Measurements from ENCODE around the gene TSC22D3.

- TF ChIP-seq CTCF (IDR thresholded peaks at IDR 0.05; ENCODE audit: low read length) (no peak), EZH2 (IDR thresholded peaks at IDR 0.05; ENCODE audit: borderline replicate concordance, low read length) (no peak)
Observed at GRCh38 chrX:107667426-107667825, 108.2 kb downstream of the TSC22D3 start.

Measured in OCI-LY1 (cell line).